Stimulated activated CD8-positive, alpha-beta memory T cell treated with anti-CD3 and anti-CD28 coated beads, Interleukin-7, amount 100 ng/mL, for 24 hours (primary cell): ENCODE measurements around the gene IL22RA1.

Source experiments
- DNase-seq: peaks from one replicate; pipeline ENCODE4 v3.0.0-alpha.2; 2020; ENCODE audit warnings: low read depth

Gene IL22RA1

GRCh38 chr1:24096009-24096738 lies 46.8 kb downstream of the IL22RA1 start:
- no peak for DNase-seq

- no peak for DNase-seq
These were observed 47.6 kb downstream of the IL22RA1 start for GRCh38 chr1:24095140-24095859.

GRCh38 chr1:24094554-24094953 lies 48.4 kb downstream of the IL22RA1 start:
- DNase-seq = no peak

- DNase-seq = no peak
These were observed 49.2 kb downstream of the IL22RA1 start for GRCh38 chr1:24093732-24094131.

GRCh38 chr1:24092979-24093378 lies 50.0 kb downstream of the IL22RA1 start:
- DNase-seq = no peak

GRCh38 chr1:24091971-24092482 lies 50.9 kb downstream of the IL22RA1 start:
- no peak for DNase-seq

GRCh38 chr1:24090736-24091135 lies 52.2 kb downstream of the IL22RA1 start:
- no peak for DNase-seq

- no peak for DNase-seq
These were observed 53.0 kb downstream of the IL22RA1 start for GRCh38 chr1:24089743-24090555.

- DNase-seq = no peak
These were observed 53.8 kb downstream of the IL22RA1 start for GRCh38 chr1:24089027-24089742.

- no peak for DNase-seq
These were observed 56.5 kb downstream of the IL22RA1 start for GRCh38 chr1:24086466-24086865.

- DNase-seq = no peak
These were observed 57.4 kb downstream of the IL22RA1 start for GRCh38 chr1:24085546-24085945.

- DNase-seq = no peak
These were observed 57.9 kb downstream of the IL22RA1 start for GRCh38 chr1:24085007-24085406.

GRCh38 chr1:24084050-24084449 lies 58.9 kb downstream of the IL22RA1 start:
- no peak for DNase-seq

- no peak for DNase-seq
These were observed 60.6 kb downstream of the IL22RA1 start for GRCh38 chr1:24082372-24082771.

- no peak for DNase-seq
These were observed 61.8 kb downstream of the IL22RA1 start for GRCh38 chr1:24081190-24081589.

GRCh38 chr1:24080131-24080530 lies 62.8 kb downstream of the IL22RA1 start:
- no peak for DNase-seq

- no peak for DNase-seq
These were observed 65.5 kb downstream of the IL22RA1 start for GRCh38 chr1:24077278-24077978.

- no peak for DNase-seq
These were observed 67.0 kb downstream of the IL22RA1 start for GRCh38 chr1:24075946-24076345.

GRCh38 chr1:24075590-24075854 lies 67.4 kb downstream of the IL22RA1 start:
- no peak for DNase-seq

GRCh38 chr1:24074817-24075589 lies 67.9 kb downstream of the IL22RA1 start:
- DNase-seq = no peak

GRCh38 chr1:24074196-24074595 lies 68.7 kb downstream of the IL22RA1 start:
- no peak for DNase-seq
